Fibroblast of skin of left biceps (primary cell): ENCODE data around the gene CDKN2C.
"Not testable (repeated sequence)": the region's sequence is repeated elsewhere in the genome, so short reads cannot be mapped to it uniquely, and the experiment has no call there.

Experiments used
- DNase-seq, 2 experiments: peaks; one replicate each; pipeline ENCODE4 v3.0.0-alpha.2; 2013; ENCODE audit warnings: low read depth in 2 of 2

Gene CDKN2C

GRCh38 chr1:50969611-50970508, at the start of gene CDKN2C:
Gene CDKN2C (plus strand): TSS chr1:50970245. CDS start chr1:50970369, 124 bp downstream.
- peak; percentile 69 to 72 for DNase-seq

GRCh38 chr1:50920409-50920808, 49.6 kb upstream of the CDKN2C start:
- no peak for DNase-seq

GRCh38 chr1:50921029-50921428, 49.0 kb upstream of the CDKN2C start:
- no peak for DNase-seq

- no peak for DNase-seq
Measured at GRCh38 chr1:50923564-50923963, 46.5 kb upstream of the CDKN2C start.

GRCh38 chr1:50929376-50929958, 40.6 kb upstream of the CDKN2C start:
- DNase-seq = peak; percentile 11 to 17

GRCh38 chr1:50930193-50930592, 39.9 kb upstream of the CDKN2C start:
- no peak for DNase-seq

- no peak for DNase-seq
Measured at GRCh38 chr1:50930965-50931737, 38.9 kb upstream of the CDKN2C start.

GRCh38 chr1:50932043-50932442, 38.0 kb upstream of the CDKN2C start:
- not testable (repeated sequence) for DNase-seq

- DNase-seq = not testable (repeated sequence)
Measured at GRCh38 chr1:50933770-50934169, 36.3 kb upstream of the CDKN2C start.

GRCh38 chr1:50934838-50935237, 35.2 kb upstream of the CDKN2C start:
- DNase-seq = no peak

- DNase-seq = not testable (repeated sequence)
Measured at GRCh38 chr1:50935276-50935675, 34.8 kb upstream of the CDKN2C start.

GRCh38 chr1:50936321-50936720, 33.7 kb upstream of the CDKN2C start:
- no peak for DNase-seq

- no peak for DNase-seq
Measured at GRCh38 chr1:50940291-50940690, 29.8 kb upstream of the CDKN2C start.

GRCh38 chr1:50942334-50942733, 27.7 kb upstream of the CDKN2C start:
- DNase-seq = no peak

- DNase-seq = no peak
Measured at GRCh38 chr1:50949286-50949982, 20.6 kb upstream of the CDKN2C start.

- no peak for DNase-seq
Measured at GRCh38 chr1:50950396-50950795, 19.6 kb upstream of the CDKN2C start.

GRCh38 chr1:50952566-50952965, 17.5 kb upstream of the CDKN2C start:
- DNase-seq = not testable (repeated sequence)

GRCh38 chr1:50955116-50955515, 14.9 kb upstream of the CDKN2C start:
- no peak for DNase-seq

- no peak for DNase-seq
Measured at GRCh38 chr1:50959303-50959912, 10.6 kb upstream of the CDKN2C start.

- peak; percentile 81 to 83 for DNase-seq
Measured at GRCh38 chr1:50959913-50960844, 9.9 kb upstream of the CDKN2C start, which contains the start of gene FAF1. Gene FAF1 (minus strand): TSS chr1:50960267. CDS start chr1:50959811, 456 bp downstream.
